ENCODE data around the gene CYTH4.

The CYTH4 gene

DNA sequence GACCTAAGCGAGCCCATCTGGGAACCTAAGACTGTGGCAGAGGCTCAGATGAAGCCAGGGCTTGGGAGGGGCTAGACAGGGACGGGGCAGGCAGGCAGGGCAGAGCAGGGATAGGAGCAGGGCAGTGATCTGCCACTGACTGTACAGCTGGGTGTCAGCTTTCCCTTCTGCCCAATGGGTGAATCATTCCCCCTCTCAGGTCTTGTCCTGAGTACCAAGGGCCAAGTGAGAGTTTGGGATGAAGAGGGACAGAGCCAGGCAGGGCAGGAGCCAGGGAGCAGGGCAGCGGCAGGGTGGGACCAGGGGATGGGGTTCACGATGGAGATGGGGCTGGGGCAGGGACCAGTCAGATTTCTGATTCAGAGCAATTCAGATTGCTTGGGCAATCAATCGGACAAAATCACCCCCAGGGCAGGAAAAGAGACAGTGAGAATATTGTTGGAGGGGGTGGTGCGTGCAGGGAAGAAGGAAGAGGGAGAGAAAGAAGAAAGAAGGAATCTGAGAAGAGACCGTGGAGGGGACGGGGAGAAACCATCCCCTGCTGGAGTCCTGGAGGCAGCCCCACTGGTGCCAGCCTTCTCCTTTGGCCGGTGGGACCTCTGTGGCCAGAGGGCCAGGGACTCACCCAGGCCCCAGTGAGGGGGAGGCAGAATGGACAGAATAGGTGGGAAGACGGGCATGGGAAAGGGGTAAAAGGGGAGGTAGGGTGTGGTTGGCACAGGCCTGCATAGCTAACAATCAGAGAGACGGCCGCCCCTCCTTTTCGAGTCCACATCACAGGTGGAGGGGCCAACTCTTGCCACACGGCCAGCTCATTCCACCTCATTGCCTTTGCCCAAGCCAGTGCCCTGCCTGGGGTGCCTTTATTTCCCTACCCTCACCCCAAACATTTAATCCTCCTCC lies 47.2 kb downstream of the CYTH4 start:
- no peak for DNase-seq (ENCODE audit: low read depth)

DNA sequence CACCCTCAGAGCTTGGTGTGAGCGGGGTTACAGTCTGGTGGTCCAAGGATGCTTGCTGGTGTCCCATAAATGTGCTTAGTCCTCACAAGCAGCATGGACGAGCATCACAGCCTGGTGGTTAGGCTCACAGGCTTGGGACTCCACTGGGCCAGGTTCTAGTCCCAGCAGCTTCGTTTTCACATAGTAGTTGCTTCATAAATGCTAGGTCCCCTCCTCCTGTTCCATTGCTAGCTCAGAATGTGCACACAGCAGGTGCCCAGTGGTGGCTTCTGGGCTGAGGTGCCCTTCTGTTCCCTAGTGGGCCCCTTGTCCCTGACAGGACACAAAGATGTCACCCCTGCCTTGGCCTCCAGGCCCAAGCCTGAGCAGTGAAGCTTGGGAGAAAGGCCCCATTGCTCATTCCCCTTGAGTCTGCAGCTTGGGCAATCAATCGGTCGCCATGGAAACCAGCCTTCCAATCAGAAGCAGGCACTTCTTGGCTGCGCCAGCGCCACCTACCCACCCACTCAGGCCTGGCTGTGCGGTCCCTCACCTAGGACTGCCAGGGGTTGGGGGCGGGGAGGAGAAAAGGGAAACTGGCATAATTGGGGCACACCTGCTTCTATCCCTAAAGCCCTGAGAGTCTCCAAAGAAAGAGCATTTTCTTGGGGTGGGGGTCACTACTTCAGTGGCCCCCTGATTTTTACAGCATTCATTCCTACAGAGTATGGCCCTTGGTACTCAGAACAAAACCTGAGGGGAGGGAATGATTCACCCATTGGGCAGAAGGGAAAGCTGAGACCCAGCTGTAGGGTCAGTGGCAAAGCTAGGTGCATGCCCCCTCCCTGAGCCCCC lies 48.1 kb downstream of the CYTH4 start:
- no peak for DNase-seq (ENCODE audit: low read depth)

GRCh38 chr22:37331034-37331428 lies 48.7 kb downstream of the CYTH4 start:
- DNase-seq (ENCODE audit: low read depth): no peak

DNA sequence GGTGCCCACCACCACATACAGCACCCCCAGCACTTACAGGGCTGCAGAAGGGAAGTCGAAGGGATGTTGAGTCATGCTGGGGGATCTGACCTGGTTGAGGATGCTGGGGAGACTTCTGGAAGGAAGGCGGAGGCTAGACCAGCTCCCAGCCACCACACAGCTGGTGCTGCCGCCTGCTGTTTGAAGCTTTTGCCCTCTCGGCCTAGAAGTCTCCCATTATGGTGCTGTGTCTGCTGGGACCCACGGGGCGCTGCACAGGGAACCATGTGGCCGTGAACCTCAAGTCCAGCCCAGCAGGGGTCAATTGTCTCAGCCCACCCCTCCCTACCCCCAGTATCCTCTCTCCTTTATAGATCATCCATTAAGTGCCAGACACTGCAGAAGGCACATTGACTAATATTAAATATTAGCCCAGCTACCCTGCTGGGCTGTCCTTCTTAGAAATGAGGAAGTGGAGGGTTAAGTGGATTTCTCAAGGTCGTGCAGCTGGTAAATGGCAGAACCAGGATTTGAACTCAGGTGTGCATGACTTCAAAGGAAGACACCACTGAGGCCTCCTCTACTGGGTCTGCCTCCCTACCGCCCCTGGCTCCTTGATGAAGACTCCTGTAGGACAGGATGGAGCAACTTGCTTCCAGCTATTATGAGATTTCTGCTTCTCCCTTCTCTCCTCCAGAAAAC lies 49.7 kb downstream of the CYTH4 start:
- DNase-seq (ENCODE audit: low read depth): no peak

DNA sequence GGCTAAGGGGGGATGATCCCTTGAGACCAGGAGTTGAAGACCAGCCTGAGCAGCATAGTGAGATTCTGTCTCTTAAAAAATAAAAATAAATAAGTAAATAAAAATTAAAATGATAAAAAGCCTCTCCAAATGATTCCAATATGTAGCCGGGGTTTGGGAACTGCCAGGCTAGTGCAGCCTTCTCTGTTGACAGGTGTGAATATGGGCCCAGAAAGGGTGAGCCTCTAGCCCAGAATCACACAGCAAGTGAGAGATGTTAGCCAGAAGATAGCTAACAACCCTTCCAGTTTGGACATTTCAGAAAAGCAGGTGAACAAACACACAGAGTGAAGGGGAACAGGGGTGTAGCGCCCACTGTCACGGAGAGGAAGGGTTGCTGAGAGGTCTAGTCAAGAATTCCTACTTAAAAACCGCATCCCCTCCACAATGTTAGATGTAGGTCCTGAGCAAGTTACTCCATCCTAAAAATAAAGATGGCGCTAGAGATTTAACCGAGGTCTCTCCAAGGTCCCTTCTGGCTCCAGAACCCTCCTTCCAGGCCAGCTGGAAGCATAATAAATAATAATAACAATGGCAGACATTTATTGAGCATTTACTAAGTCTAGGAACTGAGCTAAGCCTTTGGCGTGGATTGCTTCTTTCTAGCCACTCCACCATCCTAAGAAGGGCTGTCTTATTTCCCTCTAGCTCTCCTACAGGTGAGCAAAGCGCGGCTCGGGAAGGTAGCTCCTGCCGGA lies 51.6 kb downstream of the CYTH4 start:
- no peak for DNase-seq (ENCODE audit: low read depth)

GRCh38 chr22:37334461-37334858 lies 52.2 kb downstream of the CYTH4 start:
- DNase-seq (ENCODE audit: low read depth): no peak

- DNase-seq (ENCODE audit: low read depth): no peak
Observed at GRCh38 chr22:37334859-37335805, 52.8 kb downstream of the CYTH4 start.

- DNase-seq (ENCODE audit: low read depth): no peak
Observed at GRCh38 chr22:37335806-37336199, 53.5 kb downstream of the CYTH4 start.

- no peak for DNase-seq (ENCODE audit: low read depth)
Observed at GRCh38 chr22:37336579-37336978, 54.3 kb downstream of the CYTH4 start.

- DNase-seq (ENCODE audit: low read depth): no peak
Observed at GRCh38 chr22:37337204-37337943, 55.1 kb downstream of the CYTH4 start.

GRCh38 chr22:37338539-37339246 lies 56.4 kb downstream of the CYTH4 start:
- no peak for DNase-seq (ENCODE audit: low read depth)

GRCh38 chr22:37340331-37341262 lies 58.3 kb downstream of the CYTH4 start:
- no peak for DNase-seq (ENCODE audit: low read depth)

DNA sequence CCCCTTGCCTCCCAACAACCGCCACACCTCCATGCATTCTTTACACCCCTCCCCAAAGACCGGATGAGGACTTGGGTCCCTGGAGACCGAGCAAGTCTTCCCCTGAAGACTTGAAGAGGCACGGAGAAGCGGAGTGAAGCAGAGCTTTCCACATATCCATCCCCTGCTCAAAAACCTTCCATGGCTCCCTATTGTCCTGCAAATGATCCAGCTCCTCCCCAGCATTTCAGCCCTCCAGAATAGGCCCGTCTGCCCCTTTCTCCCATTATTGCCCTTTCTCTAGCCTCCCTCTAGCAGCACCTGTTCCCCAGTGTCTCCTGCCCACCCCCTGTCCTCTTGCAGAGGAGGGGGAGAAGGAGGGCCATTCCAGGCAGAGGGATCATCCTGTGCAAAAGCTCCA lies 59.8 kb downstream of the CYTH4 start:
- DNase-seq (ENCODE audit: low read depth): no peak

GRCh38 chr22:37343348-37343747 lies 61.0 kb downstream of the CYTH4 start:
- DNase-seq (ENCODE audit: low read depth): no peak

GRCh38 chr22:37343863-37344734 lies 61.8 kb downstream of the CYTH4 start:
- no peak for DNase-seq (ENCODE audit: low read depth)

GRCh38 chr22:37344735-37345449 lies 62.6 kb downstream of the CYTH4 start:
- no peak for DNase-seq (ENCODE audit: low read depth)
